Activated T-helper 17 cell treated with anti-CD3 and anti-CD28 coated beads, Interleukin-2, amount 50 U/mL, for 72 hours (primary cell): ENCODE measurements around the gene ZNF692. TPM values are rescaled to one million over a fixed set of nuclear protein-coding genes. Genes with fewer than 3 reads are reported as not detected.
"Not testable (repeated sequence)": the region's sequence is repeated elsewhere in the genome, so short reads cannot be mapped to it uniquely, and the experiment has no call there.

ENCODE experiments used
- ATAC-seq: fragments of 150-1000 bp; cut with Tn5 transposase; replicated peaks from 2 replicates; pipeline ENCODE4 v1.10.0; 2021; ENCODE audit warnings: mild to moderate bottlenecking, moderate library complexity
- H3K27ac Mint-ChIP-seq: one replicate; pipeline ENCODE4 v1.8.0; 2022; ENCODE audit warnings: mixed read lengths
- H3K27me3 Mint-ChIP-seq: one replicate; pipeline ENCODE4 v1.8.0; 2022; ENCODE audit warnings: mixed read lengths
- H3K36me3 Mint-ChIP-seq: one replicate; pipeline ENCODE4 v1.8.0; 2022; ENCODE audit warnings: low read depth, mild to moderate bottlenecking, mixed read lengths
- H3K4me1 Mint-ChIP-seq: one replicate; pipeline ENCODE4 v1.8.0; 2022; ENCODE audit warnings: mixed read lengths
- H3K4me3 Mint-ChIP-seq: one replicate; pipeline ENCODE4 v1.8.0; 2022; ENCODE audit warnings: mild to moderate bottlenecking, mixed read lengths
- H3K9me3 Mint-ChIP-seq: one replicate; pipeline ENCODE4 v1.8.0; 2022; ENCODE audit warnings: mixed read lengths
- total RNA-seq, 2 donors: library from RNA; stranded (reverse); gene quantifications; one replicate each; pipeline ENCODE4 v1.2.3, GENCODE V29; 2022

The ZNF692 gene
- total RNA-seq, 2 donors from 2014 or later, result 103 to 108 TPM

GRCh38 chr1:248890549-248891498, 31.9 kb upstream of the ZNF692 start:
- no peak overlapping the region for H3K4me3 Mint-ChIP-seq
- ATAC-seq, result no peak
- no peaks in the 10 kb centered on the region for H3K36me3 Mint-ChIP-seq
- no peaks in the 10 kb centered on the region for H3K9me3 Mint-ChIP-seq
- H3K27ac Mint-ChIP-seq, result no peak overlapping the region
- peaks cover 7% of the 10 kb centered on the region for H3K4me1 Mint-ChIP-seq
- H3K27me3 Mint-ChIP-seq, result peaks cover 31% of the 10 kb centered on the region

- peaks cover 30% of the 10 kb centered on the region for H3K27me3 Mint-ChIP-seq
- not testable (repeated sequence) for H3K4me3 Mint-ChIP-seq, H3K36me3 Mint-ChIP-seq, H3K9me3 Mint-ChIP-seq, H3K4me1 Mint-ChIP-seq, H3K27ac Mint-ChIP-seq, ATAC-seq
These were observed 31.0 kb upstream of the ZNF692 start for GRCh38 chr1:248889914-248890243.

- H3K27me3 Mint-ChIP-seq, result peaks cover 12% of the 10 kb centered on the region
- H3K36me3 Mint-ChIP-seq, result no peaks in the 10 kb centered on the region
- no peak for ATAC-seq
- no peak overlapping the region for H3K27ac Mint-ChIP-seq
- H3K4me1 Mint-ChIP-seq, result peaks cover 7% of the 10 kb centered on the region
- H3K9me3 Mint-ChIP-seq, result no peaks in the 10 kb centered on the region
- no peak overlapping the region for H3K4me3 Mint-ChIP-seq
These were observed 27.5 kb upstream of the ZNF692 start for GRCh38 chr1:248886237-248886895.

GRCh38 chr1:248885646-248886045, 26.8 kb upstream of the ZNF692 start:
- H3K9me3 Mint-ChIP-seq, result no peaks in the 10 kb centered on the region
- ATAC-seq, result no peak
- no peak overlapping the region for H3K27ac Mint-ChIP-seq
- peaks cover 5% of the 10 kb centered on the region for H3K4me1 Mint-ChIP-seq
- no peak overlapping the region for H3K4me3 Mint-ChIP-seq
- H3K27me3 Mint-ChIP-seq, result peaks cover 7% of the 10 kb centered on the region
- H3K36me3 Mint-ChIP-seq, result no peaks in the 10 kb centered on the region

- Mint-ChIP-seq H3K27me3 (peaks cover 3% of the 10 kb centered on the region), H3K4me1 (no peaks in the 10 kb centered on the region), H3K36me3 (no peaks in the 10 kb centered on the region), H3K27ac (no peak overlapping the region), H3K4me3 (no peak overlapping the region), H3K9me3 (no peaks in the 10 kb centered on the region)
- ATAC-seq, result no peak
These were observed 25.9 kb upstream of the ZNF692 start for GRCh38 chr1:248884632-248885295.

- not testable (repeated sequence) for H3K27ac Mint-ChIP-seq
These were observed 23.5 kb upstream of the ZNF692 start for GRCh38 chr1:248882427-248882826.

GRCh38 chr1:248881261-248881660, 22.4 kb upstream of the ZNF692 start:
- Mint-ChIP-seq H3K27me3 (peaks cover 3% of the 10 kb centered on the region), H3K9me3 (no peaks in the 10 kb centered on the region), H3K27ac (no peak overlapping the region), H3K36me3 (no peaks in the 10 kb centered on the region), H3K4me3 (no peak overlapping the region), H3K4me1 (no peaks in the 10 kb centered on the region)
- ATAC-seq, result no peak

More at GRCh38 chr1:248882427-248882826, 23.5 kb upstream of the ZNF692 start:
- not testable (repeated sequence) for H3K4me1 Mint-ChIP-seq, ATAC-seq, H3K4me3 Mint-ChIP-seq, H3K9me3 Mint-ChIP-seq, H3K36me3 Mint-ChIP-seq, H3K27me3 Mint-ChIP-seq

- peak overlapping the region; percentile 100 for H3K27ac Mint-ChIP-seq
- peaks cover 5% of the 10 kb centered on the region for H3K9me3 Mint-ChIP-seq
- peak; percentile 70 for ATAC-seq
- peaks cover 9% of the 10 kb centered on the region for H3K4me1 Mint-ChIP-seq
- H3K4me3 Mint-ChIP-seq, result peak overlapping the region; percentile 94
- H3K36me3 Mint-ChIP-seq, result peaks cover 19% of the 10 kb centered on the region
- no peaks in the 10 kb centered on the region for H3K27me3 Mint-ChIP-seq
These were observed 15.2 kb upstream of the ZNF692 start for GRCh38 chr1:248873993-248874533.

GRCh38 chr1:248873409-248873992, 14.6 kb upstream of the ZNF692 start:
- Mint-ChIP-seq H3K36me3 (peaks cover 19% of the 10 kb centered on the region), H3K4me1 (peaks cover 9% of the 10 kb centered on the region), H3K27me3 (no peaks in the 10 kb centered on the region), H3K9me3 (peaks cover 5% of the 10 kb centered on the region), H3K4me3 (peak overlapping the region; percentile 94), H3K27ac (peak overlapping the region; percentile 100)
- peak; percentile 88 for ATAC-seq

- peak; percentile 57 for ATAC-seq
- H3K4me3 Mint-ChIP-seq, result peak overlapping the region; percentile 94
- no peaks in the 10 kb centered on the region for H3K27me3 Mint-ChIP-seq
- peaks cover 19% of the 10 kb centered on the region for H3K36me3 Mint-ChIP-seq
- H3K4me1 Mint-ChIP-seq, result peaks cover 9% of the 10 kb centered on the region
- H3K9me3 Mint-ChIP-seq, result peaks cover 5% of the 10 kb centered on the region
- peak overlapping the region; percentile 100 for H3K27ac Mint-ChIP-seq
These were observed 14.0 kb upstream of the ZNF692 start for GRCh38 chr1:248872752-248873408.

- H3K4me3 Mint-ChIP-seq, result peak overlapping the region; percentile 94
- H3K4me1 Mint-ChIP-seq, result peaks cover 9% of the 10 kb centered on the region
- no peak for ATAC-seq
- H3K36me3 Mint-ChIP-seq, result peaks cover 19% of the 10 kb centered on the region
- peak overlapping the region; percentile 44 for H3K27ac Mint-ChIP-seq
- H3K27me3 Mint-ChIP-seq, result no peaks in the 10 kb centered on the region
- H3K9me3 Mint-ChIP-seq, result peaks cover 5% of the 10 kb centered on the region
These were observed 13.0 kb upstream of the ZNF692 start for GRCh38 chr1:248871837-248872401.

GRCh38 chr1:248862998-248863881, 4.4 kb upstream of the ZNF692 start:
- no peaks in the 10 kb centered on the region for H3K9me3 Mint-ChIP-seq
- H3K4me3 Mint-ChIP-seq, result peak overlapping the region; percentile 96
- peaks cover 32% of the 10 kb centered on the region for H3K4me1 Mint-ChIP-seq
- H3K36me3 Mint-ChIP-seq, result peaks cover 8% of the 10 kb centered on the region
- peak overlapping the region; percentile 56 for H3K27ac Mint-ChIP-seq
- no peaks in the 10 kb centered on the region for H3K27me3 Mint-ChIP-seq
- ATAC-seq, result peak; percentile 79

- peak overlapping the region; percentile 96 for H3K4me3 Mint-ChIP-seq
- H3K9me3 Mint-ChIP-seq, result no peaks in the 10 kb centered on the region
- peak overlapping the region; percentile 56 for H3K27ac Mint-ChIP-seq
- ATAC-seq, result peak; percentile 39
- H3K4me1 Mint-ChIP-seq, result peaks cover 32% of the 10 kb centered on the region
- no peaks in the 10 kb centered on the region for H3K27me3 Mint-ChIP-seq
- peaks cover 8% of the 10 kb centered on the region for H3K36me3 Mint-ChIP-seq
These were observed 3.8 kb upstream of the ZNF692 start for GRCh38 chr1:248862695-248862997.
